ENCODE data around the gene NRP2. TPM values are rescaled to one million over a fixed set of nuclear protein-coding genes. Genes with fewer than 3 reads are reported as not detected.

NRP2 gene
- total RNA-seq, 3 donors from 2014 or later, result 18.4 to 32.0 (median 23.9) TPM

GRCh38 chr2:205796805-205797313 lies 114.6 kb downstream of the NRP2 start:
- Histone ChIP-seq H3K27ac (no peak overlapping the region), H3K4me1 (no peaks in the 10 kb centered on the region), H3K36me3 (no peaks in the 10 kb centered on the region), H3K27me3 (no peaks in the 10 kb centered on the region), H3K9me3 (peaks cover 9 to 11% of the 10 kb centered on the region in 2 donors), H3K4me3 (no peak overlapping the region)
- no peak for TF ChIP-seq CTCF (IDR thresholded peaks at IDR 0.05)
- TF ChIP-seq POLR2AphosphoS5 (IDR thresholded peaks at IDR 0.05), result no peak
- no peak for TF ChIP-seq POLR2A (IDR thresholded peaks at IDR 0.05)
- intact Hi-C loops (cut with DNase I; ENCODE audit: low total_unique reads), result no loop called here
- no peak for DNase-seq (ENCODE audit: low spot score in 2 of 2)

- Histone ChIP-seq H3K4me1 (no peaks in the 10 kb centered on the region), H3K27ac (no peak overlapping the region)
- intact Hi-C loops (cut with DNase I; ENCODE audit: low total_unique reads), result no loop called here
These were observed 115.6 kb downstream of the NRP2 start for GRCh38 chr2:205797866-205798265.

GRCh38 chr2:205800224-205800623 lies 117.9 kb downstream of the NRP2 start:
- TF ChIP-seq CTCF (IDR thresholded peaks at IDR 0.05), result no peak
- no peak for TF ChIP-seq POLR2A (IDR thresholded peaks at IDR 0.05)
- TF ChIP-seq POLR2AphosphoS5 (IDR thresholded peaks at IDR 0.05), result no peak
- Histone ChIP-seq H3K27ac (no peak overlapping the region), H3K4me1 (no peaks in the 10 kb centered on the region)

More at GRCh38 chr2:205797866-205798265, 115.6 kb downstream of the NRP2 start:
- Histone ChIP-seq H3K27me3 (no peaks in the 10 kb centered on the region), H3K4me3 (no peak overlapping the region), H3K36me3 (no peaks in the 10 kb centered on the region), H3K9me3 (peaks cover 9 to 11% of the 10 kb centered on the region in 2 donors)
- TF ChIP-seq POLR2AphosphoS5 (IDR thresholded peaks at IDR 0.05), result no peak
- TF ChIP-seq CTCF (IDR thresholded peaks at IDR 0.05), result no peak
- TF ChIP-seq POLR2A (IDR thresholded peaks at IDR 0.05), result no peak
- no peak for DNase-seq (ENCODE audit: low spot score in 2 of 2)

GRCh38 chr2:205800773-205801172 lies 118.5 kb downstream of the NRP2 start:
- Histone ChIP-seq H3K27me3 (no peaks in the 10 kb centered on the region), H3K36me3 (no peaks in the 10 kb centered on the region), H3K4me3 (no peak overlapping the region), H3K27ac (no peak overlapping the region), H3K4me1 (no peaks in the 10 kb centered on the region), H3K9me3 (peaks cover 9 to 11% of the 10 kb centered on the region in 2 donors)
- intact Hi-C loops (cut with DNase I; ENCODE audit: low total_unique reads), result no loop called here
- DNase-seq (ENCODE audit: low spot score in 2 of 2), result no peak
- no peak for TF ChIP-seq POLR2A (IDR thresholded peaks at IDR 0.05)

More at GRCh38 chr2:205800224-205800623, 117.9 kb downstream of the NRP2 start:
- intact Hi-C loops (cut with DNase I; ENCODE audit: low total_unique reads), result no loop called here
- Histone ChIP-seq H3K36me3 (no peaks in the 10 kb centered on the region), H3K27me3 (no peaks in the 10 kb centered on the region), H3K9me3 (peaks cover 9 to 11% of the 10 kb centered on the region in 2 donors), H3K4me3 (no peak overlapping the region)
- no peak for DNase-seq (ENCODE audit: low spot score in 2 of 2)

- Histone ChIP-seq H3K27ac (no peak overlapping the region), H3K27me3 (no peaks in the 10 kb centered on the region), H3K4me3 (no peak overlapping the region), H3K4me1 (no peaks in the 10 kb centered on the region), H3K36me3 (no peaks in the 10 kb centered on the region), H3K9me3 (peaks cover 9 to 11% of the 10 kb centered on the region in 2 donors)
- intact Hi-C loops (cut with DNase I; ENCODE audit: low total_unique reads), result no loop called here
- no peak for DNase-seq (ENCODE audit: low spot score in 2 of 2)
- no peak for TF ChIP-seq POLR2A (IDR thresholded peaks at IDR 0.05)
- TF ChIP-seq POLR2AphosphoS5 (IDR thresholded peaks at IDR 0.05), result no peak
- no peak for TF ChIP-seq CTCF (IDR thresholded peaks at IDR 0.05)
These were observed 119.8 kb downstream of the NRP2 start for GRCh38 chr2:205802065-205802464.
